GM06990 (cell line): ENCODE results near the gene PNPLA5.
A peak's percentile ranks its signal among the peaks of the same experiment; 100 is the strongest.

Experiments used
- DNase-seq: peaks from one replicate; pipeline ENCODE4 v3.0.0-alpha.2; 2011; ENCODE audit not compliant: insufficient read length; ENCODE audit errors: extremely low read depth
- H3K27me3 ChIP-seq: replicated peaks from 2 replicates; pipeline ENCODE4 v1.6.0; 2011; ENCODE audit warnings: low read length; ENCODE audit not compliant: control insufficient read depth, insufficient read depth
- H3K36me3 ChIP-seq: 2 replicates; pipeline ENCODE4 v1.5.1; 2011; ENCODE audit warnings: low read length; ENCODE audit not compliant: control insufficient read depth, insufficient read depth
- H3K4me3 ChIP-seq: replicated peaks from 2 replicates; pipeline ENCODE4 v1.5.1; 2011; ENCODE audit warnings: low read depth, mild to moderate bottlenecking, control low read depth, low read length
- CTCF ChIP-seq: IDR thresholded peaks from 2 replicates; pipeline ENCODE4 v1.5.1; 2011; ENCODE audit warnings: low read length, control low read depth, mild to moderate bottlenecking, inconsistent platforms; ENCODE audit not compliant: insufficient read depth, poor library complexity, severe bottlenecking

PNPLA5 gene

GRCh38 chr22:43883719-43884415 is 7.9 kb downstream of the PNPLA5 start:
- peaks cover 3% of the 10 kb centered on the region; the same call in 1 of the 2 replicates for H3K27me3 ChIP-seq
- TF ChIP-seq CTCF: no peak
- no peak for DNase-seq
- H3K4me3 ChIP-seq: no peak overlapping the region
- H3K36me3 ChIP-seq: no peaks in the 10 kb centered on the region

GRCh38 chr22:43883012-43883661 is 8.7 kb downstream of the PNPLA5 start:
- Histone ChIP-seq H3K36me3 (no peaks in the 10 kb centered on the region), H3K27me3 (peaks cover 3% of the 10 kb centered on the region; the same call in 1 of the 2 replicates), H3K4me3 (no peak overlapping the region)
- TF ChIP-seq CTCF: peak; percentile 84
- DNase-seq: peak; percentile 42

GRCh38 chr22:43882122-43882767 is 9.6 kb downstream of the PNPLA5 start:
- peaks cover 1% of the 10 kb centered on the region; the same call in 1 of the 2 replicates for H3K27me3 ChIP-seq
- DNase-seq: no peak
- no peak overlapping the region for H3K4me3 ChIP-seq
- H3K36me3 ChIP-seq: no peaks in the 10 kb centered on the region
- TF ChIP-seq CTCF: no peak

GRCh38 chr22:43881091-43882061 is 10.4 kb downstream of the PNPLA5 start:
- no peak overlapping the region for H3K4me3 ChIP-seq
- no peaks in the 10 kb centered on the region for H3K36me3 ChIP-seq
- no peak for DNase-seq
- H3K27me3 ChIP-seq: peaks cover 1% of the 10 kb centered on the region; the same call in 1 of the 2 replicates
- TF ChIP-seq CTCF: no peak

GRCh38 chr22:43880541-43880991 is 11.2 kb downstream of the PNPLA5 start:
- no peak for TF ChIP-seq CTCF
- H3K27me3 ChIP-seq: peaks cover 1% of the 10 kb centered on the region; the same call in 1 of the 2 replicates
- no peak overlapping the region for H3K4me3 ChIP-seq
- no peaks in the 10 kb centered on the region for H3K36me3 ChIP-seq
- no peak for DNase-seq
